T-cell (primary cell): ENCODE results near the gene PRSS2. TPM values are rescaled to one million over a fixed set of nuclear protein-coding genes. Genes with fewer than 3 reads are reported as not detected.
"Not testable (repeated sequence)": the region's sequence is repeated elsewhere in the genome, so short reads cannot be mapped to it uniquely, and the experiment has no call there.

Experiments
- ATAC-seq, 4 experiments: fragments of 200-7000 bp in 3 of 4; fragments of 150-1000 bp in 1 of 4; cut with Tn5 transposase; replicated peaks in 1 of 4; 1 replicate in 3 of 4; 2 replicates in 1 of 4; pipeline ENCODE4 v1.10.0; 2021; ENCODE audit warnings: moderate library complexity in 3 of 4, mild to moderate bottlenecking in 2 of 4, moderate number of reproducible peaks in 1 of 4
- CTCF ChIA-PET, 2 donors: fragments of 300-600 bp; sonication (Branson Sonifier 250); formaldehyde crosslinking; loops; one replicate each; lab custom pipeline; 2022; ENCODE audit warnings: antibody characterized with exemption in 2 of 2; lab: Charles Lee
- POLR2A ChIA-PET, 2 donors: fragments of 300-600 bp; sonication (Branson Sonifier 250); formaldehyde crosslinking; loops; one replicate each; lab custom pipeline; 2022; ENCODE audit warnings: antibody characterized with exemption in 2 of 2; lab: Charles Lee
- DNase-seq, 35 experiments: peaks; one replicate each; pipeline versions ENCODE4 v3.0.0 to v3.0.0-alpha.2; 2013 to 2023
- H3K27ac ChIP-seq: one replicate; pipeline ENCODE4 v1.5.1; 2013; ENCODE audit warnings: low read length
- H3K27me3 ChIP-seq, 2 experiments: replicated peaks in 1 of 2; 1 replicate in 1 of 2; 2 replicates in 1 of 2; pipeline versions ENCODE4 v1.6.1 to v1.7.0; 2013; ENCODE audit warnings: low read length in 1 of 2, mixed read lengths in 1 of 2; ENCODE audit not compliant: control insufficient read depth in 2 of 2, insufficient read depth in 2 of 2; ENCODE audit errors: extremely low read depth in 1 of 2
- H3K36me3 ChIP-seq, 2 donors: 1 replicate in 1 of 2; 2 replicates in 1 of 2; pipeline versions ENCODE4 v1.6.1 to v1.7.0; 2013; ENCODE audit warnings: low read length in 1 of 2; ENCODE audit not compliant: control insufficient read depth in 2 of 2, insufficient read depth in 1 of 2; ENCODE audit errors: extremely low read depth in 1 of 2
- H3K4me1 ChIP-seq, 2 experiments: 1 replicate in 1 of 2; 2 replicates in 1 of 2; pipeline versions ENCODE4 v1.6.1 to v1.7.0; 2013; ENCODE audit warnings: low read length in 2 of 2, mixed read lengths in 1 of 2; ENCODE audit not compliant: insufficient read depth in 2 of 2, control insufficient read depth in 1 of 2; ENCODE audit errors: extremely low read depth in 1 of 2
- H3K4me3 ChIP-seq, 2 donors: 1 replicate in 1 of 2; 2 replicates in 1 of 2; pipeline versions ENCODE4 v1.5.1 to v1.7.0; 2013; ENCODE audit warnings: mild to moderate bottlenecking in 2 of 2, low read length in 1 of 2, moderate library complexity in 1 of 2; ENCODE audit not compliant: control insufficient read depth in 1 of 2; ENCODE audit errors: extremely low read depth in 1 of 2
- H3K9me3 ChIP-seq: 2 replicates; pipeline ENCODE4 v1.7.0; 2013
- H3K27ac Mint-ChIP-seq, 2 donors: one replicate each; pipeline ENCODE4 v1.8.0; 2020 to 2021; ENCODE audit warnings: mild to moderate bottlenecking in 2 of 2, mixed read lengths in 2 of 2
- H3K27me3 Mint-ChIP-seq, 2 donors: one replicate each; pipeline ENCODE4 v1.8.0; 2021 to 2022; ENCODE audit warnings: mixed read lengths in 2 of 2
- H3K36me3 Mint-ChIP-seq: one replicate; pipeline ENCODE4 v1.8.0; 2021; ENCODE audit warnings: mixed read lengths
- H3K4me1 Mint-ChIP-seq, 3 donors: one replicate each; pipeline ENCODE4 v1.8.0; 2020 to 2022; ENCODE audit warnings: mixed read lengths in 3 of 3, mild to moderate bottlenecking in 1 of 3
- H3K4me3 Mint-ChIP-seq, 3 donors: one replicate each; pipeline ENCODE4 v1.8.0; 2020 to 2022; ENCODE audit warnings: mild to moderate bottlenecking in 3 of 3, mixed read lengths in 3 of 3, moderate library complexity in 3 of 3
- H3K9me3 Mint-ChIP-seq, 3 donors: one replicate each; pipeline ENCODE4 v1.8.0; 2020 to 2022; ENCODE audit warnings: mixed read lengths in 3 of 3
- WGBS: methylation state at CpG from one replicate; pipeline ENCODE4 v1.1.5; 2013; ENCODE audit warnings: missing lambda C conversion rate; ENCODE audit not compliant: insufficient coverage; 5-methylcytosine and 5-hydroxymethylcytosine counted together
- total RNA-seq, 35 experiments: library from RNA in 6 of 35; stranded (reverse) in 6 of 35; fragments of 120-200 nt in 1 of 35; gene quantifications; one replicate each; pipeline versions ENCODE4 v1.2.1 to v1.2.4 and lab custom pipeline; 2013 to 2026

PRSS2 gene
- total RNA-seq, 5 donors from 2014 or later (not counting 1 experiment from before 2014, with no cell fraction given) = 47.1 to 64.6 (median 57.7) TPM; not detected in 2

- no peaks in the 10 kb centered on the region for H3K36me3 Mint-ChIP-seq
- H3K27ac ChIP-seq = no peak overlapping the region
- ATAC-seq = no peak
- no peak overlapping the region for H3K4me3 ChIP-seq
- H3K27me3 ChIP-seq = no peaks in the 10 kb centered on the region
- no peak for DNase-seq
- H3K9me3 ChIP-seq = no peaks in the 10 kb centered on the region
- no peaks in the 10 kb centered on the region for H3K4me1 Mint-ChIP-seq
- no peak overlapping the region for H3K27ac Mint-ChIP-seq
- ChIA-PET POLR2A (no interaction called here), CTCF (no interaction called here)
- WGBS = 92% methylated on average over 2 of the region's 9 CpGs
- H3K27me3 Mint-ChIP-seq = peaks cover 0 to 1% of the 10 kb centered on the region in 2 donors
- H3K36me3 ChIP-seq = no peaks in the 10 kb centered on the region
- H3K9me3 Mint-ChIP-seq = no peaks in the 10 kb centered on the region
- no peak overlapping the region for H3K4me3 Mint-ChIP-seq
- no peaks in the 10 kb centered on the region for H3K4me1 ChIP-seq
Observed at GRCh38 chr7:142750321-142750938, 20.3 kb upstream of the PRSS2 start.

GRCh38 chr7:142751526-142752175 is 19.1 kb upstream of the PRSS2 start:
- H3K36me3 ChIP-seq, H3K27me3 ChIP-seq, H3K27me3 Mint-ChIP-seq, H3K4me1 Mint-ChIP-seq, H3K36me3 Mint-ChIP-seq, CTCF ChIA-PET, H3K4me1 ChIP-seq, H3K27ac ChIP-seq, H3K27ac Mint-ChIP-seq, H3K4me3 Mint-ChIP-seq, H3K4me3 ChIP-seq, H3K9me3 ChIP-seq, H3K9me3 Mint-ChIP-seq, POLR2A ChIA-PET, DNase-seq, ATAC-seq: not testable (repeated sequence)
- WGBS = 100% methylated on average over 1 of the region's 14 CpGs

GRCh38 chr7:142752376-142753225 is 18.2 kb upstream of the PRSS2 start:
- Histone ChIP-seq H3K9me3 (no peaks in the 10 kb centered on the region), H3K4me3 (no peak overlapping the region), H3K36me3 (no peaks in the 10 kb centered on the region), H3K27me3 (no peaks in the 10 kb centered on the region), H3K4me1 (no peaks in the 10 kb centered on the region), H3K27ac (no peak overlapping the region)
- no peaks in the 10 kb centered on the region for H3K4me1 Mint-ChIP-seq
- H3K27me3 Mint-ChIP-seq = peaks cover 0 to 1% of the 10 kb centered on the region in 2 donors
- no CpG with 5 or more reads among the region's 3 CpGs for WGBS
- ChIA-PET POLR2A (no interaction called here), CTCF (no interaction called here)
- DNase-seq (no peak), ATAC-seq (no peak)
- no peak overlapping the region for H3K4me3 Mint-ChIP-seq
- no peak overlapping the region for H3K27ac Mint-ChIP-seq
- no peaks in the 10 kb centered on the region for H3K9me3 Mint-ChIP-seq
- H3K36me3 Mint-ChIP-seq = no peaks in the 10 kb centered on the region

GRCh38 chr7:142753366-142753765 is 17.4 kb upstream of the PRSS2 start:
- H3K27ac ChIP-seq = no peak overlapping the region
- Mint-ChIP-seq H3K27me3 (peaks cover 0 to 1% of the 10 kb centered on the region in 2 donors), H3K4me3 (no peak overlapping the region), H3K9me3 (no peaks in the 10 kb centered on the region), H3K4me1 (no peaks in the 10 kb centered on the region), H3K36me3 (no peaks in the 10 kb centered on the region), H3K27ac (no peak overlapping the region)
- no peak overlapping the region for H3K4me3 ChIP-seq
- H3K9me3 ChIP-seq = no peaks in the 10 kb centered on the region
- ChIA-PET CTCF (no interaction called here), POLR2A (no interaction called here)
- ATAC-seq (no peak), DNase-seq (no peak)
- no peaks in the 10 kb centered on the region for H3K27me3 ChIP-seq
- WGBS = 63% methylated on average over 3 of the region's 8 CpGs
- H3K4me1 ChIP-seq = no peaks in the 10 kb centered on the region
- H3K36me3 ChIP-seq = no peaks in the 10 kb centered on the region

- H3K4me1 Mint-ChIP-seq, DNase-seq, H3K4me1 ChIP-seq, H3K9me3 Mint-ChIP-seq, H3K27ac ChIP-seq, ATAC-seq, CTCF ChIA-PET, H3K4me3 Mint-ChIP-seq, POLR2A ChIA-PET, H3K9me3 ChIP-seq, H3K27me3 ChIP-seq, H3K27me3 Mint-ChIP-seq, H3K36me3 Mint-ChIP-seq, H3K4me3 ChIP-seq, H3K27ac Mint-ChIP-seq, H3K36me3 ChIP-seq: not testable (repeated sequence)
- WGBS = no CpG with 5 or more reads among the region's 5 CpGs
Observed at GRCh38 chr7:142753925-142754491, 16.8 kb upstream of the PRSS2 start.

- no peaks in the 10 kb centered on the region for H3K36me3 Mint-ChIP-seq
- Histone ChIP-seq H3K36me3 (no peaks in the 10 kb centered on the region), H3K4me1 (no peaks in the 10 kb centered on the region), H3K9me3 (no peaks in the 10 kb centered on the region), H3K27ac (no peak overlapping the region), H3K4me3 (no peak overlapping the region), H3K27me3 (no peaks in the 10 kb centered on the region)
- H3K9me3 Mint-ChIP-seq = no peaks in the 10 kb centered on the region
- POLR2A ChIA-PET = no interaction called here
- WGBS = no CpG with 5 or more reads among the region's 10 CpGs
- peaks cover 0 to 1% of the 10 kb centered on the region in 2 donors for H3K27me3 Mint-ChIP-seq
- no peak overlapping the region for H3K4me3 Mint-ChIP-seq
- ATAC-seq = no peak
- CTCF ChIA-PET = no interaction called here
- no peak overlapping the region for H3K27ac Mint-ChIP-seq
- DNase-seq = no peak
- no peaks in the 10 kb centered on the region for H3K4me1 Mint-ChIP-seq
Observed at GRCh38 chr7:142754681-142755575, 15.8 kb upstream of the PRSS2 start.
